HepG2 (cell line): ENCODE measurements around the gene SPOP. TPM values are rescaled to one million over a fixed set of nuclear protein-coding genes. Genes with fewer than 3 reads are reported as not detected.

Source experiments
- EP300 ChIP-seq, 3 experiments: sonication (generic) in 1 of 3; formaldehyde crosslinking in 1 of 3; IDR thresholded peaks; 2 replicates each; pipeline versions ENCODE4 v1.5.1 to v1.6.1; 2011 to 2020; ENCODE audit warnings: low read depth in 2 of 3, low read length in 2 of 3, borderline replicate concordance in 1 of 3, improper control_type of control experiment in 1 of 3, mild to moderate bottlenecking in 1 of 3, missing genetic modification reagents in 1 of 3, moderate library complexity in 1 of 3
- FOXP1 ChIP-seq, 2 experiments: fragments of 450-650 bp in 1 of 2; IDR thresholded peaks; 2 replicates each; pipeline ENCODE4 v1.6.1; 2017 to 2018; ENCODE audit warnings: antibody characterized with exemption in 1 of 2
- HNF4G ChIP-seq, 2 experiments: sonication (generic) in 1 of 2; formaldehyde crosslinking in 1 of 2; IDR thresholded peaks; 2 replicates each; pipeline versions ENCODE4 v1.4.0 to v1.6.1; 2011 to 2020; ENCODE audit warnings: borderline replicate concordance in 2 of 2, low read depth in 2 of 2, mild to moderate bottlenecking in 2 of 2, low read length in 1 of 2, missing genetic modification reagents in 1 of 2, moderate library complexity in 1 of 2
- JUN ChIP-seq: sonication (generic); formaldehyde crosslinking; IDR thresholded peaks from 2 replicates; pipeline ENCODE4 v1.4.0; 2020; ENCODE audit warnings: mild to moderate bottlenecking, missing genetic modification reagents
- KDM4B ChIP-seq: sonication (generic); formaldehyde crosslinking; IDR thresholded peaks from 2 replicates; pipeline ENCODE4 v1.4.0; 2020; ENCODE audit warnings: missing genetic modification reagents
- MXD3 ChIP-seq: IDR thresholded peaks from 2 replicates; pipeline ENCODE4 v1.6.1; 2016; ENCODE audit warnings: mild to moderate bottlenecking, missing biosample characterization, missing genetic modification reagents
- MYNN ChIP-seq: sonication (generic); formaldehyde crosslinking; IDR thresholded peaks from 2 replicates; pipeline ENCODE4 v1.4.0; 2020; ENCODE audit warnings: mild to moderate bottlenecking, low read depth, missing genetic modification reagents
- RAD21 ChIP-seq: fragments of 450-650 bp; formaldehyde crosslinking; IDR thresholded peaks from 2 replicates; pipeline ENCODE4 v1.5.0; 2020; ENCODE audit warnings: mild to moderate bottlenecking
- SALL1 ChIP-seq: sonication (generic); formaldehyde crosslinking; IDR thresholded peaks from 2 replicates; pipeline ENCODE4 v1.8.0; 2022; ENCODE audit warnings: mild to moderate bottlenecking, missing genetic modification reagents
- U2AF2 ChIP-seq: fragments of 200-400 bp; formaldehyde crosslinking; IDR thresholded peaks from 2 replicates; pipeline ENCODE4 v1.6.1; 2017; ENCODE audit warnings: low read depth, mild to moderate bottlenecking, low read length
- ZBTB1 ChIP-seq: sonication (generic); formaldehyde crosslinking; IDR thresholded peaks from 2 replicates; pipeline ENCODE4 v1.4.0; 2020; ENCODE audit warnings: missing genetic modification reagents, borderline replicate concordance
- ZIK1 ChIP-seq: sonication (generic); formaldehyde crosslinking; IDR thresholded peaks from 2 replicates; pipeline ENCODE4 v1.5.0; 2020; ENCODE audit warnings: mild to moderate bottlenecking, low read depth, missing genetic modification reagents, borderline replicate concordance
- ZNF18 ChIP-seq: sonication (generic); formaldehyde crosslinking; IDR thresholded peaks from 2 replicates; pipeline ENCODE4 v1.8.0; 2022; ENCODE audit warnings: mild to moderate bottlenecking, missing genetic modification reagents; ENCODE audit not compliant: insufficient replicate concordance
- ZNF275 ChIP-seq: sonication (generic); formaldehyde crosslinking; IDR thresholded peaks from 2 replicates; pipeline ENCODE4 v1.8.0; 2022; ENCODE audit warnings: missing genetic modification reagents, mild to moderate bottlenecking, inconsistent platforms, borderline replicate concordance
- ZNF598 ChIP-seq: sonication (generic); formaldehyde crosslinking; IDR thresholded peaks from 2 replicates; pipeline ENCODE4 v1.5.1; 2020; ENCODE audit warnings: mild to moderate bottlenecking, missing genetic modification reagents, borderline replicate concordance
- ZNF790 ChIP-seq: sonication (generic); formaldehyde crosslinking; IDR thresholded peaks from 2 replicates; pipeline ENCODE4 v1.8.0; 2022; ENCODE audit warnings: missing genetic modification reagents, mild to moderate bottlenecking, borderline replicate concordance
- ZXDC ChIP-seq: sonication (generic); formaldehyde crosslinking; IDR thresholded peaks from 2 replicates; pipeline ENCODE4 v1.5.0; 2020; ENCODE audit warnings: mild to moderate bottlenecking, missing genetic modification reagents
- polyA plus RNA-seq, 8 experiments: library from polyadenylated mRNA; depleted of rRNA in 3 of 8; stranded (reverse) in 7 of 8; unstranded in 1 of 8; fragments of >200 nt; fragmentation: Illumina TruSeq in 4 of 8; extraction: Trizol in 4 of 8; gene quantifications; 2 replicates each; pipeline versions ENCODE4 v1.2.1 to v1.2.3, GENCODE V29; 2011 to 2016; ENCODE audit warnings: low read depth in 4 of 8, missing spikeins in 1 of 8, mixed read lengths in 1 of 8; ENCODE audit not compliant: insufficient read depth in 1 of 8
- total RNA-seq, 5 experiments: library from RNA; depleted of rRNA; stranded (reverse); fragments of >200 nt; fragmentation: Illumina TruSeq; extraction: Trizol; gene quantifications; 2 replicates each; pipeline ENCODE4 v1.2.3, GENCODE V29; 2016; ENCODE audit warnings: low read depth in 1 of 5
- TF ChIP-seq, protein P1 (sequence below): sonication (generic); formaldehyde crosslinking; IDR thresholded peaks from 2 replicates; pipeline ENCODE4 v1.8.1; 2022; ENCODE audit warnings: low read depth, mild to moderate bottlenecking, missing genetic modification reagents

Gene SPOP
- total and polyA plus RNA-seq, 2 of the 13 experiments (the other 11 are each of a cell fraction or from before 2014, with no cell fraction given) = 52.8 to 60.8 TPM

DNA sequence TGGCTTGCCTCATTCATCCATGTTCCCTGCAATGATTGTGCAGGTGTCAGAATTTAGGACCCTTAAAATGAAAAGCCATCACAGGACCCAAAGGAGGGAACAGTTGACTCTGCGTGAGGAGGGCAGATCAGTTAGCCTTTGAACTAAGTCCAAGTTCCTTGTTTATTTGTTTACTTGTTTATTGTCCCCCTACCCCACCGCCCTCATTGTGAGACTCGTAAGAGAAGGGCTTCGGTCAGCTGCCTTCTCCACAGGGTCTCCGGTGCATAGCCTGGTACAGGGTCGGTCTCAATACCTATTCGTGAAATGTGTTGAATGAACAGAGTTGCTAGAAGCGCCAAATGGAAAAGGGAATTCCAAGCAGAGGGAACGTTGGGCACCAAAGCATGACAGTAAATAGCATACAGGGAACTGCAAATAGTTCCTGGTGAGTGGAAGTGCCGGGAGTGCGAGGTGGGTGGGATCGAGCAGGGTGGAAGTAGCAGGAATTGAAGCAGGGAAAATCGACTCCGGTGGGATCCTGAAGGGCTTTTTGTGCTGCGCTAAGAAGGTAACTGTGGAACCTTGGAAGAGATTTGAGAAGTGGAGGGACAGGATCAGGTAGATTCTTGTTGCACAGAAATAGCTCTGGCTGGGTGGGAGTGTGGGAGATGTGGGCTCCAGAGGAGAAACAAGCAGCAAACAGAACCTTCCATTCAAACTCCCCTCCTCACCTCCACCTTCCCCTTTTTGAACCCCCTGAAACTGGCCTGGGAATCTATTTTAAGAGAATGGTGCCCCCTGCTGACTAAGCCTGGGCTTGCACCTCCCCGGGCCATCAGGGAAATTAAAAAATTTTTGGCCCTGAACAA is 17.2 kb upstream of the SPOP start (continued):
- TF ChIP-seq U2AF2 (no peak), ZNF790 (CRISPR knock-in tag) (no peak), MYNN (CRISPR knock-in tag) (no peak), ZNF18 (CRISPR knock-in tag) (no peak), ZXDC (no peak), JUN (CRISPR knock-in tag) (no peak), ZNF598 (CRISPR knock-in tag) (no peak), RAD21 (CRISPR knock-in tag) (peak; percentile 93), FOXP1 (IDR thresholded peaks at IDR 0.05) (no peak), FOXP1 (CRISPR knock-in tag; IDR thresholded peaks at IDR 0.05) (peak; percentile 72), ZBTB1 (no peak), HNF4G (IDR thresholded peaks at IDR 0.05; ENCODE audit: borderline replicate concordance, low read depth, low read length) (no peak), HNF4G (CRISPR knock-in tag; IDR thresholded peaks at IDR 0.05; ENCODE audit: borderline replicate concordance, low read depth) (no peak), SALL1 (CRISPR knock-in tag) (peak; percentile 52), MXD3 (CRISPR knock-in tag) (no peak), ZIK1 (CRISPR knock-in tag) (no peak), ZNF275 (CRISPR knock-in tag) (no peak), EP300 (IDR thresholded peaks at IDR 0.05; ENCODE audit: low read depth in 2 of 2, low read length in 2 of 2) (no peak), EP300 (CRISPR knock-in tag; IDR thresholded peaks at IDR 0.05; ENCODE audit: borderline replicate concordance) (no peak), KDM4B (no peak)
- TF ChIP-seq, protein P1, sequence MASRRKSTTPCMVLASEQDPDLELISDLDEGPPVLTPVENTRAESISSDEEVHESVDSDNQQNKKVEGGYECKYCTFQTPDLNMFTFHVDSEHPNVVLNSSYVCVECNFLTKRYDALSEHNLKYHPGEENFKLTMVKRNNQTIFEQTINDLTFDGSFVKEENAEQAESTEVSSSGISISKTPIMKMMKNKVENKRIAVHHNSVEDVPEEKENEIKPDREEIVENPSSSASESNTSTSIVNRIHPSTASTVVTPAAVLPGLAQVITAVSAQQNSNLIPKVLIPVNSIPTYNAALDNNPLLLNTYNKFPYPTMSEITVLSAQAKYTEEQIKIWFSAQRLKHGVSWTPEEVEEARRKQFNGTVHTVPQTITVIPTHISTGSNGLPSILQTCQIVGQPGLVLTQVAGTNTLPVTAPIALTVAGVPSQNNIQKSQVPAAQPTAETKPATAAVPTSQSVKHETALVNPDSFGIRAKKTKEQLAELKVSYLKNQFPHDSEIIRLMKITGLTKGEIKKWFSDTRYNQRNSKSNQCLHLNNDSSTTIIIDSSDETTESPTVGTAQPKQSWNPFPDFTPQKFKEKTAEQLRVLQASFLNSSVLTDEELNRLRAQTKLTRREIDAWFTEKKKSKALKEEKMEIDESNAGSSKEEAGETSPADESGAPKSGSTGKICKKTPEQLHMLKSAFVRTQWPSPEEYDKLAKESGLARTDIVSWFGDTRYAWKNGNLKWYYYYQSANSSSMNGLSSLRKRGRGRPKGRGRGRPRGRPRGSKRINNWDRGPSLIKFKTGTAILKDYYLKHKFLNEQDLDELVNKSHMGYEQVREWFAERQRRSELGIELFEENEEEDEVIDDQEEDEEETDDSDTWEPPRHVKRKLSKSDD (CRISPR knock-in tag) = no peak
